HepG2 (cell line): Measurements from ENCODE around the gene ADAM15. TPM values are rescaled to one million over a fixed set of nuclear protein-coding genes. Genes with fewer than 3 reads are reported as not detected.

Experiments
- ATAC-seq: fragments of 200-7000 bp; cut with Tn5 transposase; 3 replicates; pipeline ENCODE4 v1.9.1; 2020; ENCODE audit warnings: mild to moderate bottlenecking, moderate library complexity
- BruUV-seq: library from RNA; stranded (reverse); fragments of 400-500 nt; replicated peaks from 2 replicates; lab custom pipeline; 2021; lab: Mats Ljungman, UMichigan
- CTCF ChIA-PET: fragments of 300-600 bp; formaldehyde crosslinking; extraction: SDS; loops from one replicate; lab custom pipeline; 2021; ENCODE audit warnings: low total read pairs, inconsistent platforms, low intra/inter-chr PET ratio; lab: Yijun Ruan, JAX
- POLR2A ChIA-PET: fragments of 350-600 bp; sonication (Branson Sonifier 250); formaldehyde crosslinking; loops from one replicate; lab custom pipeline; 2020; ENCODE audit warnings: antibody characterized with exemption, inconsistent platforms; lab: Yijun Ruan, JAX
- DNase-seq: peaks from one replicate; pipeline ENCODE4 v3.0.0-alpha.2; 2015; ENCODE audit warnings: low spot score
- FAIRE-seq: peaks from 3 replicates; lab custom pipeline; 2011; peaks lifted over from hg19 to GRCh38; lab: Jason Lieb, UNC
- H2AFZ ChIP-seq: one replicate; pipeline ENCODE4 v1.6.1; 2011; ENCODE audit warnings: low read length, inconsistent platforms
- H3K27ac ChIP-seq: fragments of 300-600 bp; 3 replicates; pipeline ENCODE4 v1.8.0; 2011; ENCODE audit warnings: mixed run types, mild to moderate bottlenecking, mixed read lengths, low read length, inconsistent platforms; ENCODE audit not compliant: insufficient read depth; ENCODE audit errors: extremely low read length
- H3K27me3 ChIP-seq, 2 experiments: fragments of 200-600 bp in 1 of 2; 2 replicates in 1 of 2; 3 replicates in 1 of 2; pipeline versions ENCODE4 v1.6.0 to v1.8.0; 2011; ENCODE audit warnings: low read length in 2 of 2, mild to moderate bottlenecking in 2 of 2, moderate library complexity in 2 of 2, inconsistent platforms in 1 of 2; ENCODE audit not compliant: insufficient read depth in 2 of 2, control insufficient read depth in 1 of 2
- H3K36me3 ChIP-seq, 2 experiments: fragments of 200-600 bp in 1 of 2; replicated peaks in 1 of 2; 2 replicates in 1 of 2; 3 replicates in 1 of 2; pipeline versions ENCODE4 v1.5.1 to v1.8.0; 2011; ENCODE audit warnings: low read length in 2 of 2, inconsistent platforms in 1 of 2; ENCODE audit not compliant: insufficient read depth in 2 of 2, control insufficient read depth in 1 of 2
- H3K4me1 ChIP-seq: 2 replicates; pipeline ENCODE4 v1.5.1; 2012; ENCODE audit warnings: low read length, inconsistent platforms; ENCODE audit not compliant: insufficient read depth
- H3K4me2 ChIP-seq: 2 replicates; pipeline ENCODE4 v1.6.0; 2011; ENCODE audit warnings: low read depth, low read length, inconsistent platforms
- H3K4me3 ChIP-seq, 3 experiments: fragments of 200-600 bp in 1 of 3; sonication (generic), shearing (Covaris generic) in 1 of 3; replicated peaks in 1 of 3; 2 replicates each; pipeline ENCODE4 v1.5.1; 2011 to 2016; ENCODE audit warnings: low read length in 3 of 3, inconsistent platforms in 2 of 3, low read depth in 2 of 3, mild to moderate bottlenecking in 2 of 3, control low read depth in 1 of 3, mixed read lengths in 1 of 3; ENCODE audit not compliant: insufficient read depth in 1 of 3
- H3K79me2 ChIP-seq: one replicate; pipeline ENCODE4 v1.6.1; 2011; ENCODE audit warnings: low read length, inconsistent platforms; ENCODE audit not compliant: insufficient read depth
- H3K9ac ChIP-seq: 2 replicates; pipeline ENCODE4 v1.6.0; 2011; ENCODE audit warnings: mild to moderate bottlenecking, low read depth, low read length, inconsistent platforms; ENCODE audit not compliant: insufficient read depth
- H3K9me3 ChIP-seq: 2 replicates; pipeline ENCODE4 v1.5.1; 2012; ENCODE audit warnings: mild to moderate bottlenecking, low read length
- H4K20me1 ChIP-seq: 2 replicates; pipeline ENCODE4 v1.6.0; 2011; ENCODE audit warnings: inconsistent platforms, mild to moderate bottlenecking, low read length, moderate library complexity; ENCODE audit not compliant: insufficient read depth
- CCAR2 ChIP-seq: fragments of 200-400 bp; formaldehyde crosslinking; optimal IDR thresholded peaks from 2 replicates; pipeline ENCODE3; 2018; ENCODE audit warnings: low read depth, mild to moderate bottlenecking, low read length, moderate library complexity
- DNMT3B ChIP-seq: conservative IDR thresholded peaks from 2 replicates; pipeline ENCODE4 v1.6.1; 2016; ENCODE audit warnings: missing biosample characterization, control low read depth
- ELF1 ChIP-seq: sonication (generic); formaldehyde crosslinking; IDR thresholded peaks from 2 replicates; pipeline ENCODE4 v1.4.0; 2020; ENCODE audit warnings: missing genetic modification reagents
- HOMEZ ChIP-seq: IDR thresholded peaks from 2 replicates; pipeline ENCODE4 v1.6.1; 2016; ENCODE audit warnings: low read depth
- KAT8 ChIP-seq: IDR thresholded peaks from 2 replicates; pipeline ENCODE4 v1.6.1; 2016; ENCODE audit warnings: missing genetic modification reagents, missing compliant biosample characterization
- KDM5B ChIP-seq: sonication (generic); formaldehyde crosslinking; IDR thresholded peaks from 2 replicates; pipeline ENCODE4 v1.4.0; 2020; ENCODE audit warnings: missing genetic modification reagents, mild to moderate bottlenecking, borderline replicate concordance
- MTF1 ChIP-seq: sonication (generic); formaldehyde crosslinking; IDR thresholded peaks from 2 replicates; pipeline ENCODE4 v1.5.0; 2020; ENCODE audit warnings: missing genetic modification reagents
- NCOA1 ChIP-seq: sonication (generic); formaldehyde crosslinking; IDR thresholded peaks from 2 replicates; pipeline ENCODE4 v1.9.0; 2021; ENCODE audit warnings: missing genetic modification reagents
- RBM22 ChIP-seq: fragments of 200-400 bp; formaldehyde crosslinking; optimal IDR thresholded peaks from 2 replicates; pipeline ENCODE3; 2017; ENCODE audit warnings: mild to moderate bottlenecking, low read length, moderate library complexity
- ZNF274 ChIP-seq: sonication (generic); formaldehyde crosslinking; IDR thresholded peaks from 2 replicates; pipeline ENCODE4 v1.5.1; 2020; ENCODE audit warnings: mild to moderate bottlenecking, missing genetic modification reagents
- ZNF343 ChIP-seq: sonication (generic); formaldehyde crosslinking; IDR thresholded peaks from 2 replicates; pipeline ENCODE4 v1.4.0; 2020; ENCODE audit warnings: mild to moderate bottlenecking, missing genetic modification reagents
- ZNF543 ChIP-seq: sonication (generic); formaldehyde crosslinking; IDR thresholded peaks from 2 replicates; pipeline ENCODE4 v1.4.0; 2020; ENCODE audit warnings: mild to moderate bottlenecking, missing genetic modification reagents
- ZNF576 ChIP-seq: sonication (generic); formaldehyde crosslinking; IDR thresholded peaks from 2 replicates; pipeline ENCODE4 v1.4.0; 2020; ENCODE audit warnings: mild to moderate bottlenecking, missing genetic modification reagents
- WGBS: methylation state at CpG from one replicate; pipeline ENCODE4 v1.1.6; 2017; ENCODE audit warnings: low lambda C conversion rate; 5-methylcytosine and 5-hydroxymethylcytosine counted together
- in situ Hi-C: cut with HindIII; loops from 2 replicates; pipeline ENCODE4 v1.10.0; 2017; ENCODE audit warnings: low pct_unique_long_range_greater_than_20kb; ENCODE audit not compliant: extremely low pct_ligation_motif_present
- intact Hi-C: fragments of 100-400 bp; cut with micrococcal nuclease; formaldehyde crosslinking; loops from one replicate; pipeline ENCODE4 v1.10.0; 2022; ENCODE audit not compliant: unreplicated experiment
- polyA plus RNA-seq, 8 experiments: library from polyadenylated mRNA; depleted of rRNA in 3 of 8; stranded (reverse) in 7 of 8; unstranded in 1 of 8; fragments of >200 nt; fragmentation: Illumina TruSeq in 4 of 8; extraction: Trizol in 4 of 8; gene quantifications; 2 replicates each; pipeline versions ENCODE4 v1.2.1 to v1.2.3, GENCODE V29; 2011 to 2016; ENCODE audit warnings: low read depth in 4 of 8, missing spikeins in 1 of 8, mixed read lengths in 1 of 8; ENCODE audit not compliant: insufficient read depth in 1 of 8
- total RNA-seq, 5 experiments: library from RNA; depleted of rRNA; stranded (reverse); fragments of >200 nt; fragmentation: Illumina TruSeq; extraction: Trizol; gene quantifications; 2 replicates each; pipeline ENCODE4 v1.2.3, GENCODE V29; 2016; ENCODE audit warnings: low read depth in 1 of 5
- TF ChIP-seq, protein P1 (sequence below): IDR thresholded peaks from 2 replicates; pipeline ENCODE4 v1.6.1; 2016; ENCODE audit warnings: mild to moderate bottlenecking, missing biosample characterization, missing genetic modification reagents
- TF ChIP-seq, protein P2 (sequence below): sonication (generic); formaldehyde crosslinking; IDR thresholded peaks from 2 replicates; pipeline ENCODE4 v1.8.1; 2023; ENCODE audit warnings: mild to moderate bottlenecking, missing genetic modification reagents
- TF ChIP-seq, protein P3 (sequence below): sonication (generic); formaldehyde crosslinking; IDR thresholded peaks from 2 replicates; pipeline ENCODE4 v1.4.0; 2020; ENCODE audit warnings: missing genetic modification reagents

The ADAM15 gene
- total and polyA plus RNA-seq, 2 of the 13 experiments (the other 11 are each of a cell fraction or from before 2014, with no cell fraction given): 17.9 to 25.6 TPM

DNA sequence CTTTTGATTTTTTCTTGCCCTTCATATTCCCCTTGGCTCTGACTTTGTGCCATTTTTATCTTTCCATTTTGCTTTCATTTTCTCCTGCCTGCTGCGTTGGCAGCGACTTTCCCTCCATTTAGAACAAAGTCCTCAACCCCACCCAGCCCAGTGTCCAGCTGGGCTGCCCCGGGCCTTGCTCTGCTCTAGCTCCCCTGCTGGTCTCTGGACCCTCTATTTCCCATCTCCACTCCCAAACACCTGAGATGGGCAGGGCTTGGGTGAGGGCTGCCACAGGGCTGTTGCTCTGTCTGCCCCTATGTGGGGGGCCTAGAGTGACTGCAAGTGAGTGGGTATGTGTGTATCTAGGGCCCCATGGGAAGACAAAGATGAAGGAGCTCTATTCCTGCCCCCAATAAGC is 7.3 kb upstream of the ADAM15 start (continued):
- no peak for TF ChIP-seq RBM22
- 0 out of 2 replicates have a peak, but pooled peaks have one; percentile 28 for TF ChIP-seq NCOA1 (CRISPR knock-in tag)
- TF ChIP-seq CCAR2: no peak
- TF ChIP-seq HOMEZ (CRISPR knock-in tag): no peak
- TF ChIP-seq ZNF343 (CRISPR knock-in tag): no peak

DNA sequence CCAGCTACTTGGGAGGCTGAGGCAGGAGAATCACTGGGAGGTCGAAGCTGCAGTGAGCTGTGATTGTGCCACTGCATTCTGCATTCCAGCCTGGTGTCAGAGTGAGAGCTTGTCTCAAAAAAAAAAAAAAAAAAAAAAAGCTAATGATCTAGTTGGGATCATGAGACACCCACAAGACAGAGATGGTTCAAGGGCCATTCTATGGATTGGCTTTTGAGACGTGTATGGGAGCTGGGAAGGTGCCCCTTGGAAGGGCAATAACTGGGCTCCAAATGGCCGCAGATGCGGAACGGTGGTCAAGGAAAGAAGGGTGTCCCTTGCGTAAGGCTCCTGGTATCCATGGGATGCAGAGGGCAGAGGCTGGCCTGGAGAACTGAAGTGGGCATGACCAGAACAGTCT is 6.8 kb upstream of the ADAM15 start:
- ChIA-PET POLR2A (interaction anchor here (0.7 to 3.2 kb wide), 7 partner anchors 9 to 128 kb away, joined by 3 to 12 read pairs (median 4); partner anchors contain the start of gene KRTCAP2), CTCF (interaction anchor here (0.9 to 3.0 kb wide), 6 partner anchors 14 to 138 kb away, joined by 3 to 27 read pairs (median 4); no protein-coding TSS in a partner anchor)
- FAIRE-seq: no peak
- WGBS: 72% methylated on average over 6 of the region's 6 CpGs
- H3K79me2 ChIP-seq: no peaks in the 10 kb centered on the region
- H3K4me1 ChIP-seq: peaks cover 64% of the 10 kb centered on the region
- peaks cover 8 to 21% of the 10 kb centered on the region in 2 experiments for H3K27me3 ChIP-seq
- H3K27ac ChIP-seq: no peak overlapping the region
- in situ Hi-C loops: no loop called here
- intact Hi-C loops: no loop called here
- ATAC-seq: no peak
- BruUV-seq: no TSS peak
- no peak for DNase-seq
- no peaks in the 10 kb centered on the region for H3K36me3 ChIP-seq
- peak overlapping the region; percentile 65; the same call in 1 of the 2 replicates for H3K4me2 ChIP-seq
- H4K20me1 ChIP-seq: no peaks in the 10 kb centered on the region
- no peak overlapping the region for H2AFZ ChIP-seq
- H3K9ac ChIP-seq: no peak overlapping the region
- peak overlapping the region in 1 of 3 experiments; percentile 8; a peak in 1 of 6 replicates for H3K4me3 ChIP-seq
- TF ChIP-seq MTF1 (CRISPR knock-in tag) (no peak), KDM5B (CRISPR knock-in tag) (0 out of 2 replicates have a peak, but pooled peaks have one; percentile 26), ZNF543 (CRISPR knock-in tag) (no peak), DNMT3B (CRISPR knock-in tag) (no peak), ELF1 (no peak), ZNF274 (CRISPR knock-in tag) (0 out of 2 replicates have a peak, but pooled peaks have one; percentile 48), ZNF576 (CRISPR knock-in tag) (no peak), KAT8 (CRISPR knock-in tag) (no peak)
- TF ChIP-seq, protein P1, sequence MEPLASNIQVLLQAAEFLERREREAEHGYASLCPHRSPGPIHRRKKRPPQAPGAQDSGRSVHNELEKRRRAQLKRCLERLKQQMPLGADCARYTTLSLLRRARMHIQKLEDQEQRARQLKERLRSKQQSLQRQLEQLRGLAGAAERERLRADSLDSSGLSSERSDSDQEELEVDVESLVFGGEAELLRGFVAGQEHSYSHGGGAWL (CRISPR knock-in tag): no peak
- TF ChIP-seq, protein P2, sequence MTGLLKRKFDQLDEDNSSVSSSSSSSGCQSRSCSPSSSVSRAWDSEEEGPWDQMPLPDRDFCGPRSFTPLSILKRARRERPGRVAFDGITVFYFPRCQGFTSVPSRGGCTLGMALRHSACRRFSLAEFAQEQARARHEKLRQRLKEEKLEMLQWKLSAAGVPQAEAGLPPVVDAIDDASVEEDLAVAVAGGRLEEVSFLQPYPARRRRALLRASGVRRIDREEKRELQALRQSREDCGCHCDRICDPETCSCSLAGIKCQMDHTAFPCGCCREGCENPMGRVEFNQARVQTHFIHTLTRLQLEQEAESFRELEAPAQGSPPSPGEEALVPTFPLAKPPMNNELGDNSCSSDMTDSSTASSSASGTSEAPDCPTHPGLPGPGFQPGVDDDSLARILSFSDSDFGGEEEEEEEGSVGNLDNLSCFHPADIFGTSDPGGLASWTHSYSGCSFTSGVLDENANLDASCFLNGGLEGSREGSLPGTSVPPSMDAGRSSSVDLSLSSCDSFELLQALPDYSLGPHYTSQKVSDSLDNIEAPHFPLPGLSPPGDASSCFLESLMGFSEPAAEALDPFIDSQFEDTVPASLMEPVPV (CRISPR knock-in tag): no peak
- TF ChIP-seq, protein P3, sequence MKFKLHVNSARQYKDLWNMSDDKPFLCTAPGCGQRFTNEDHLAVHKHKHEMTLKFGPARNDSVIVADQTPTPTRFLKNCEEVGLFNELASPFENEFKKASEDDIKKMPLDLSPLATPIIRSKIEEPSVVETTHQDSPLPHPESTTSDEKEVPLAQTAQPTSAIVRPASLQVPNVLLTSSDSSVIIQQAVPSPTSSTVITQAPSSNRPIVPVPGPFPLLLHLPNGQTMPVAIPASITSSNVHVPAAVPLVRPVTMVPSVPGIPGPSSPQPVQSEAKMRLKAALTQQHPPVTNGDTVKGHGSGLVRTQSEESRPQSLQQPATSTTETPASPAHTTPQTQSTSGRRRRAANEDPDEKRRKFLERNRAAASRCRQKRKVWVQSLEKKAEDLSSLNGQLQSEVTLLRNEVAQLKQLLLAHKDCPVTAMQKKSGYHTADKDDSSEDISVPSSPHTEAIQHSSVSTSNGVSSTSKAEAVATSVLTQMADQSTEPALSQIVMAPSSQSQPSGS (CRISPR knock-in tag): 0 out of 2 replicates have a peak, but pooled peaks have one; percentile 8
- no peaks in the 10 kb centered on the region for H3K9me3 ChIP-seq
